Suprapubic skin (tissue), 3 donors: ENCODE results near the gene PTPRH.

Experiments used
- CTCF ChIP-seq, 2 donors: fragments of 200-600 bp in 1 of 2; fragments of 450-650 bp in 1 of 2; sonication (generic) in 1 of 2; IDR thresholded peaks; one replicate each; pipeline ENCODE4 v1.5.1; 2016 to 2019; ENCODE audit warnings: antibody characterized with exemption in 2 of 2, mild to moderate bottlenecking in 1 of 2, moderate library complexity in 1 of 2
- POLR2AphosphoS5 ChIP-seq, 3 donors: sonication (generic); formaldehyde crosslinking; IDR thresholded peaks; one replicate each; pipeline ENCODE4 v1.6.1; 2017; ENCODE audit warnings: antibody characterized with exemption in 3 of 3

GRCh38 chr19:55166530-55167268 lies 42.6 kb downstream of the PTPRH start, which contains the start of gene DNAAF3:
- TF ChIP-seq POLR2AphosphoS5 (IDR thresholded peaks at IDR 0.05) (no peak), CTCF (IDR thresholded peaks at IDR 0.05) (no peak)
